C4-2B (cell line): ENCODE measurements around the gene ALOX15.

ENCODE experiments used
- ZFX ChIP-seq: fragments of 450-650 bp; IDR thresholded peaks from 2 replicates; pipeline ENCODE4 v1.6.1; 2017
- TF ChIP-seq, protein P1 (sequence below): fragments of 450-650 bp; conservative IDR thresholded peaks from 2 replicates; pipeline ENCODE4 v1.5.1; 2017; ENCODE audit warnings: mild to moderate bottlenecking

DNA sequence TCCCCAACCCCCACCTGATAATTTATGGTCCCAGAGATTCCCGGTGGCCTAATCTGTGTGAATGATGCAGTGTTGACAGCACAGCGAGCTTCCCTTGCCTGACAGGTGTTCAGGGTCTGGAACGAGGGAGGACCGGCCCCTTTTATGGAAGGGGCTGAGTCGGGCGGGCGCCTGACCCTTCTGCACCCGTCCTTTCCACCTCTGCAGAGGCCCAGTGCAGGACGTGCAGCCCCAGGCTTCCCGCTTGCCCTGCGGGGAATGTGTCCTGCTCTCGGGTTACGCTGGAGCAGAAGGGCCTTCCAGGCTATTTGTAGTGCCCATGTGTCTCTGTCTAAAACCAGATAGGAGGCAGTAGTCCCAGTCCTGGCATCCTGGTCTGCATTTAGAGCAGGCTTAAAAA is 40.9 kb downstream of the ALOX15 start:
- TF ChIP-seq, protein P1, sequence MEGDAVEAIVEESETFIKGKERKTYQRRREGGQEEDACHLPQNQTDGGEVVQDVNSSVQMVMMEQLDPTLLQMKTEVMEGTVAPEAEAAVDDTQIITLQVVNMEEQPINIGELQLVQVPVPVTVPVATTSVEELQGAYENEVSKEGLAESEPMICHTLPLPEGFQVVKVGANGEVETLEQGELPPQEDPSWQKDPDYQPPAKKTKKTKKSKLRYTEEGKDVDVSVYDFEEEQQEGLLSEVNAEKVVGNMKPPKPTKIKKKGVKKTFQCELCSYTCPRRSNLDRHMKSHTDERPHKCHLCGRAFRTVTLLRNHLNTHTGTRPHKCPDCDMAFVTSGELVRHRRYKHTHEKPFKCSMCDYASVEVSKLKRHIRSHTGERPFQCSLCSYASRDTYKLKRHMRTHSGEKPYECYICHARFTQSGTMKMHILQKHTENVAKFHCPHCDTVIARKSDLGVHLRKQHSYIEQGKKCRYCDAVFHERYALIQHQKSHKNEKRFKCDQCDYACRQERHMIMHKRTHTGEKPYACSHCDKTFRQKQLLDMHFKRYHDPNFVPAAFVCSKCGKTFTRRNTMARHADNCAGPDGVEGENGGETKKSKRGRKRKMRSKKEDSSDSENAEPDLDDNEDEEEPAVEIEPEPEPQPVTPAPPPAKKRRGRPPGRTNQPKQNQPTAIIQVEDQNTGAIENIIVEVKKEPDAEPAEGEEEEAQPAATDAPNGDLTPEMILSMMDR = no peak
- no peak for TF ChIP-seq ZFX
